Measurements from ENCODE around the gene GPR17.

The GPR17 gene

GRCh38 chr2:127685410-127686080, 39.6 kb downstream of the GPR17 start:
- DNase-seq (ENCODE audit: low read depth, low spot score) = no peak

GRCh38 chr2:127688405-127688804, 42.5 kb downstream of the GPR17 start:
- DNase-seq (ENCODE audit: low read depth, low spot score) = no peak

- DNase-seq (ENCODE audit: low read depth, low spot score) = no peak
These were observed 44.7 kb downstream of the GPR17 start for GRCh38 chr2:127690696-127691095.

- no peak for DNase-seq (ENCODE audit: low read depth, low spot score)
These were observed 49.0 kb downstream of the GPR17 start for GRCh38 chr2:127694986-127695385.

GRCh38 chr2:127695491-127696472, 49.8 kb downstream of the GPR17 start:
- DNase-seq (ENCODE audit: low read depth, low spot score) = no peak

GRCh38 chr2:127697482-127698180, 51.7 kb downstream of the GPR17 start:
- no peak for DNase-seq (ENCODE audit: low read depth, low spot score)

- no peak for DNase-seq (ENCODE audit: low read depth, low spot score)
These were observed 52.8 kb downstream of the GPR17 start for GRCh38 chr2:127698553-127699355.

GRCh38 chr2:127700527-127701192, 54.7 kb downstream of the GPR17 start:
- DNase-seq (ENCODE audit: low read depth, low spot score) = no peak

- peak; percentile 51 for DNase-seq (ENCODE audit: low read depth, low spot score)
These were observed 55.3 kb downstream of the GPR17 start, which contains the start of gene SFT2D3 for GRCh38 chr2:127701193-127701650. Gene SFT2D3, plus strand, starts transcription at chr2:127701497. Its CDS starts 32 bp downstream, at chr2:127701529.

GRCh38 chr2:127701651-127702394, 55.9 kb downstream of the GPR17 start:
- no peak for DNase-seq (ENCODE audit: low read depth, low spot score)
